HCT116 (cell line): ENCODE measurements around the gene TPRG1L. TPM values are rescaled to one million over a fixed set of nuclear protein-coding genes. Genes with fewer than 3 reads are reported as not detected.

ENCODE experiments used
- ATAC-seq: fragments of 200-7000 bp; cut with Tn5 transposase; 2 replicates; pipeline ENCODE4 v1.9.1; 2020; ENCODE audit warnings: mild to moderate bottlenecking, moderate library complexity
- BruUV-seq: library from RNA; stranded (reverse); fragments of 400-500 nt; replicated peaks from 2 replicates; lab custom pipeline; 2021; lab: Mats Ljungman, UMichigan
- CTCF ChIA-PET: fragments of 300-600 bp; sonication (Branson Sonifier 250); formaldehyde crosslinking; loops from one replicate; lab custom pipeline; 2021; ENCODE audit warnings: antibody characterized with exemption; lab: Charles Lee
- POLR2A ChIA-PET: fragments of 300-600, 350-600 bp; sonication (Branson Sonifier 250); formaldehyde crosslinking; loops from one replicate; lab custom pipeline; 2021; ENCODE audit warnings: antibody characterized with exemption; lab: Charles Lee
- RAD21 ChIA-PET, 2 experiments: fragments of 300-600 bp; sonication (Branson Sonifier 250); formaldehyde crosslinking; loops; one replicate each; lab custom pipeline; 2023; ENCODE audit warnings: low total read pairs in 2 of 2; ENCODE audit not compliant: uncharacterized antibody in 2 of 2, unreplicated experiment in 2 of 2, low non-redundant PET in 1 of 2; lab: Charles Lee
- DNase-seq: peaks from one replicate; pipeline ENCODE4 v3.0.0-alpha.2; 2010; ENCODE audit warnings: low read depth, low spot score
- H2AFZ ChIP-seq: fragments of 200-600 bp; shearing (Covaris generic), sonication (generic); 2 replicates; pipeline ENCODE4 v1.6.1; 2017; ENCODE audit warnings: low read depth, mixed run types, mixed read lengths, antibody characterized with exemption, low read length; ENCODE audit not compliant: poor library complexity, severe bottlenecking
- H3K27ac ChIP-seq: 2 replicates; pipeline ENCODE4 v1.5.1; 2012; ENCODE audit warnings: low read depth, low read length
- H3K27me3 ChIP-seq: fragments of 200-600 bp; sonication (generic); 2 replicates; pipeline ENCODE4 v1.6.1; 2016; ENCODE audit warnings: mixed run types, low read length, mixed read lengths; ENCODE audit not compliant: insufficient read depth
- H3K36me3 ChIP-seq, 2 experiments: fragments of 200-500 bp in 1 of 2; fragments of 200-600 bp in 1 of 2; sonication (Bioruptor generic) in 1 of 2; sonication (generic) in 1 of 2; 2 replicates each; pipeline versions ENCODE4 v1.5.1 to v1.6.1; 2014 to 2016; ENCODE audit warnings: low read length in 2 of 2, inconsistent platforms in 1 of 2, mixed read lengths in 1 of 2, mixed run types in 1 of 2; ENCODE audit not compliant: insufficient read depth in 2 of 2, control insufficient read depth in 1 of 2
- H3K4me1 ChIP-seq, 2 experiments: fragments of 200-600 bp in 1 of 2; sonication (generic) in 1 of 2; 2 replicates each; pipeline versions ENCODE4 v1.5.1 to v1.6.1; 2012 to 2017; ENCODE audit warnings: low read length in 2 of 2, inconsistent platforms in 1 of 2, mild to moderate bottlenecking in 1 of 2, mixed read lengths in 1 of 2, mixed run types in 1 of 2, moderate library complexity in 1 of 2; ENCODE audit not compliant: insufficient read depth in 2 of 2, control insufficient read depth in 1 of 2
- H3K4me2 ChIP-seq: fragments of 200-600 bp; sonication (generic); 2 replicates; pipeline ENCODE4 v1.6.1; 2017; ENCODE audit warnings: mixed run types, low read length, mixed read lengths
- H3K4me3 ChIP-seq, 2 experiments: fragments of 200-600 bp in 1 of 2; sonication (generic) in 1 of 2; replicated peaks in 1 of 2; 2 replicates each; pipeline ENCODE4 v1.5.1; 2011 to 2016; ENCODE audit warnings: low read length in 2 of 2, control low read depth in 1 of 2, low read depth in 1 of 2, mild to moderate bottlenecking in 1 of 2, mixed read lengths in 1 of 2, mixed run types in 1 of 2
- H3K79me2 ChIP-seq: fragments of 200-600 bp; sonication (generic); 2 replicates; pipeline ENCODE4 v1.6.1; 2017; ENCODE audit warnings: mild to moderate bottlenecking, mixed run types, low read length, moderate library complexity, mixed read lengths; ENCODE audit not compliant: insufficient read depth
- H3K9ac ChIP-seq: fragments of 200-600 bp; sonication (generic); 2 replicates; pipeline ENCODE4 v1.6.1; 2016; ENCODE audit warnings: low read length, mixed read lengths
- H3K9me2 ChIP-seq: fragments of 200-600 bp; sonication (generic), shearing (Covaris generic); 2 replicates; pipeline ENCODE4 v1.6.1; 2017; ENCODE audit warnings: mixed run types, mild to moderate bottlenecking, moderate library complexity; ENCODE audit not compliant: insufficient read depth
- H3K9me3 ChIP-seq, 2 experiments: fragments of 200-500 bp in 1 of 2; fragments of 200-600 bp in 1 of 2; sonication (Bioruptor generic) in 1 of 2; sonication (generic) in 1 of 2; 2 replicates each; pipeline ENCODE4 v1.6.1; 2014 to 2017; ENCODE audit warnings: low read length in 2 of 2, mixed read lengths in 2 of 2, inconsistent platforms in 1 of 2, low read depth in 1 of 2, mild to moderate bottlenecking in 1 of 2, mixed run types in 1 of 2, moderate library complexity in 1 of 2; ENCODE audit not compliant: control insufficient read depth in 1 of 2, insufficient read depth in 1 of 2
- H4K20me1 ChIP-seq: fragments of 200-600 bp; sonication (generic), shearing (Covaris generic); 2 replicates; pipeline ENCODE4 v1.6.1; 2017; ENCODE audit warnings: mixed run types, mild to moderate bottlenecking, moderate library complexity; ENCODE audit not compliant: insufficient read depth
- EZH2phosphoT487 ChIP-seq: fragments of 200-600 bp; IDR thresholded peaks from 2 replicates; pipeline ENCODE4 v1.6.1; 2018; ENCODE audit warnings: antibody characterized with exemption, borderline replicate concordance
- FOSL1 ChIP-seq: IDR thresholded peaks from 2 replicates; pipeline ENCODE4 v1.6.1; 2012; ENCODE audit warnings: low read depth
- JUND ChIP-seq: IDR thresholded peaks from 2 replicates; pipeline ENCODE4 v1.6.1; 2012
- POLR2A ChIP-seq: IDR thresholded peaks from 2 replicates; pipeline ENCODE4 v1.7.0; 2011; ENCODE audit warnings: borderline replicate concordance; ENCODE audit not compliant: insufficient read depth, insufficient read length; ENCODE audit errors: extremely low read depth
- POLR2AphosphoS5 ChIP-seq: IDR thresholded peaks from 2 replicates; pipeline ENCODE4 v1.6.1; 2011; ENCODE audit warnings: mild to moderate bottlenecking, low read depth, low read length, moderate library complexity
- SIN3A ChIP-seq: IDR thresholded peaks from 2 replicates; pipeline ENCODE4 v1.6.1; 2012; ENCODE audit warnings: low read depth
- SP1 ChIP-seq: IDR thresholded peaks from 2 replicates; pipeline ENCODE4 v1.6.1; 2012; ENCODE audit warnings: low read depth
- SRF ChIP-seq: IDR thresholded peaks from 2 replicates; pipeline ENCODE4 v1.6.1; 2012; ENCODE audit warnings: low read depth
- TCF7L2 ChIP-seq: IDR thresholded peaks from 2 replicates; pipeline ENCODE4 v1.7.0; 2011; ENCODE audit warnings: borderline replicate concordance, inconsistent platforms; ENCODE audit not compliant: insufficient read depth, insufficient read length; ENCODE audit errors: extremely low read depth
- YY1 ChIP-seq: IDR thresholded peaks from 2 replicates; pipeline ENCODE4 v1.6.1; 2011; ENCODE audit warnings: low read length, low read depth, moderate library complexity, mild to moderate bottlenecking; ENCODE audit not compliant: insufficient replicate concordance; ENCODE audit errors: extremely low read depth
- ZNF274 ChIP-seq: fragments of 200-500 bp; sonication (Bioruptor generic); IDR thresholded peaks from 2 replicates; pipeline ENCODE4 v1.6.1; 2014; ENCODE audit warnings: mild to moderate bottlenecking, low read depth, low read length, inconsistent platforms
- intact Hi-C: fragments of 100-400 bp; cut with micrococcal nuclease; formaldehyde crosslinking; loops from 2 replicates; pipeline ENCODE4 v1.10.0; 2022
- total RNA-seq: library from RNA; stranded (reverse); gene quantifications from one replicate; pipeline ENCODE4 v1.2.1, GENCODE V29; 2021; ENCODE audit not compliant: unreplicated experiment
- TF ChIP-seq, protein P1 (sequence below), 3 experiments: fragments of 200-600 bp in 1 of 3; sonication (generic) in 1 of 3; IDR thresholded peaks in 2 of 3; conservative IDR thresholded peaks in 1 of 3; 2 replicates each; pipeline ENCODE4 v1.5.1; 2012 to 2017; ENCODE audit warnings: low read depth in 2 of 3, low read length in 2 of 3, antibody characterized with exemption in 1 of 3, borderline replicate concordance in 1 of 3, control low read depth in 1 of 3, mild to moderate bottlenecking in 1 of 3, mixed read lengths in 1 of 3, mixed run types in 1 of 3, moderate library complexity in 1 of 3; ENCODE audit not compliant: insufficient read depth in 1 of 3
- TF ChIP-seq, protein P2 (sequence below): IDR thresholded peaks from 2 replicates; pipeline ENCODE4 v1.6.1; 2012
- TF ChIP-seq, protein P3 (sequence below): IDR thresholded peaks from 2 replicates; pipeline ENCODE4 v1.6.1; 2011; ENCODE audit warnings: mild to moderate bottlenecking, low read length, moderate library complexity; ENCODE audit not compliant: insufficient replicate concordance; ENCODE audit errors: extremely low read depth

TPRG1L gene
- total RNA-seq, 1 experiment from 2014 or later, result 25.6 TPM

DNA sequence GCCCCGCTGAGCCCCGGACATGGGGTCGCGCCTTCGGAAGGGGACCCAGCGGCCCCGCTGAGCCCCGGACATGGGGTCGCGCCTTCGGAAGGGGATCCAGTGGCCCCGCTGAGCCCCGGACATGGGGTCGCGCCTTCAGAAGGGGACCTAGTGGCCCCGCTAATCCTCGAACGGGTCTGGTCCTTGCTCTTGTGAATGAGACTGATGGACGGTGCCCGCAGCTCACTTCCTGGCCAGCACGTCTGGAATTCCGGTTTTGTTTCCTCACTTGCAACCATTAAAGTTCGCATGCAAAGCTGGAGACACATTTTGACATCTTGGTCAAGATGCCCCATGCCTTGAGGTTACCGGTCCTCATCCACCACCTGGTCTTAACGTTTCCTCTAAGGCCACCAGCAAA lies 19.5 kb downstream of the TPRG1L start:
- H3K4me3 ChIP-seq, result no peak overlapping the region
- H3K27me3 ChIP-seq, result no peaks in the 10 kb centered on the region
- RAD21 ChIA-PET, result no interaction called here
- peaks cover 20% of the 10 kb centered on the region for H3K79me2 ChIP-seq
- H3K4me1 ChIP-seq, result peaks cover 4 to 6% of the 10 kb centered on the region in 2 experiments; a peak in 3 of 4 replicates
- H3K9me3 ChIP-seq, result no peaks in the 10 kb centered on the region
- ATAC-seq (no peak), DNase-seq (no peak)
- no TSS peak for BruUV-seq
- H3K36me3 ChIP-seq, result peaks cover 19 to 20% of the 10 kb centered on the region in 2 experiments; a peak in 3 of 4 replicates
- POLR2A ChIA-PET, result no interaction called here
- H3K4me2 ChIP-seq, result no peak overlapping the region
- CTCF ChIA-PET, result no interaction called here
- intact Hi-C loops, result no loop called here
- no peak overlapping the region for H3K9ac ChIP-seq
- H4K20me1 ChIP-seq, result no peaks in the 10 kb centered on the region
- H3K27ac ChIP-seq, result no peak overlapping the region
- no peaks in the 10 kb centered on the region for H3K9me2 ChIP-seq
- TF ChIP-seq YY1 (no peak), POLR2AphosphoS5 (no peak), SRF (no peak)
- H2AFZ ChIP-seq, result no peak overlapping the region

DNA sequence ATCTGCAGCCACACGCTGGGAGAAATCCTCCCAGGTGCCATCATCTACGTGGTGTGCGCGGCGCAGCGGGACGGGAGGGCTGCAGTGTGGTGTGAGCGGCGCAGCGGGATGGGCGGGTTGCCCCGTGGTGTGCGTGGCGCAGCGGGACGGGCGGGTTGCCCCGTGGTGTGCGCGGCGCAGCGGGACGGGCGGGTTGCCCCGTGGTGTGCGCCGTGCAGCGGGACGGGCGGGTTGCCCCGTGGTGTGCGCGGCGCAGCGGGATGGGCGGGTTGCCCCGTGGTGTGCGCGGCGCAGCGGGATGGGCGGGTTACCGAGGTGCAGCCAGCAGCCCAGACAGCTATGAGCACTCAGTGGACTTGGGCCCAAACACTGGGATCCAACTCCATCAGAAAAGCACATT lies 20.4 kb downstream of the TPRG1L start:
- Histone ChIP-seq H3K79me2 (peaks cover 26% of the 10 kb centered on the region), H3K4me1 (peaks cover 4 to 9% of the 10 kb centered on the region in 2 experiments; a peak in 3 of 4 replicates), H3K27me3 (no peaks in the 10 kb centered on the region), H3K27ac (no peak overlapping the region), H3K9me3 (no peaks in the 10 kb centered on the region), H2AFZ (no peak overlapping the region), H4K20me1 (no peaks in the 10 kb centered on the region), H3K4me3 (no peak overlapping the region), H3K36me3 (peaks cover 16 to 19% of the 10 kb centered on the region in 2 experiments; a peak in 3 of 4 replicates), H3K9ac (no peak overlapping the region), H3K9me2 (no peaks in the 10 kb centered on the region), H3K4me2 (no peak overlapping the region)
- TF ChIP-seq, protein P1, sequence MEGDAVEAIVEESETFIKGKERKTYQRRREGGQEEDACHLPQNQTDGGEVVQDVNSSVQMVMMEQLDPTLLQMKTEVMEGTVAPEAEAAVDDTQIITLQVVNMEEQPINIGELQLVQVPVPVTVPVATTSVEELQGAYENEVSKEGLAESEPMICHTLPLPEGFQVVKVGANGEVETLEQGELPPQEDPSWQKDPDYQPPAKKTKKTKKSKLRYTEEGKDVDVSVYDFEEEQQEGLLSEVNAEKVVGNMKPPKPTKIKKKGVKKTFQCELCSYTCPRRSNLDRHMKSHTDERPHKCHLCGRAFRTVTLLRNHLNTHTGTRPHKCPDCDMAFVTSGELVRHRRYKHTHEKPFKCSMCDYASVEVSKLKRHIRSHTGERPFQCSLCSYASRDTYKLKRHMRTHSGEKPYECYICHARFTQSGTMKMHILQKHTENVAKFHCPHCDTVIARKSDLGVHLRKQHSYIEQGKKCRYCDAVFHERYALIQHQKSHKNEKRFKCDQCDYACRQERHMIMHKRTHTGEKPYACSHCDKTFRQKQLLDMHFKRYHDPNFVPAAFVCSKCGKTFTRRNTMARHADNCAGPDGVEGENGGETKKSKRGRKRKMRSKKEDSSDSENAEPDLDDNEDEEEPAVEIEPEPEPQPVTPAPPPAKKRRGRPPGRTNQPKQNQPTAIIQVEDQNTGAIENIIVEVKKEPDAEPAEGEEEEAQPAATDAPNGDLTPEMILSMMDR (IDR thresholded peaks at IDR 0.05 in 2 of 3, conservative IDR thresholded peaks at IDR 0.05 in 1 of 3; ENCODE audit: borderline replicate concordance in 1 of 3, insufficient read depth in 1 of 3, low read depth in 2 of 3, low read length in 2 of 3), result no peak
- TF ChIP-seq ZNF274 (no peak), JUND (no peak), POLR2A (no peak), SIN3A (no peak), TCF7L2 (no peak), FOSL1 (no peak), SP1 (no peak), EZH2phosphoT487 (no peak), SRF (no peak)
- TF ChIP-seq, protein P2, sequence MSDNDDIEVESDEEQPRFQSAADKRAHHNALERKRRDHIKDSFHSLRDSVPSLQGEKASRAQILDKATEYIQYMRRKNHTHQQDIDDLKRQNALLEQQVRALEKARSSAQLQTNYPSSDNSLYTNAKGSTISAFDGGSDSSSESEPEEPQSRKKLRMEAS, result no peak
- TF ChIP-seq, protein P3, sequence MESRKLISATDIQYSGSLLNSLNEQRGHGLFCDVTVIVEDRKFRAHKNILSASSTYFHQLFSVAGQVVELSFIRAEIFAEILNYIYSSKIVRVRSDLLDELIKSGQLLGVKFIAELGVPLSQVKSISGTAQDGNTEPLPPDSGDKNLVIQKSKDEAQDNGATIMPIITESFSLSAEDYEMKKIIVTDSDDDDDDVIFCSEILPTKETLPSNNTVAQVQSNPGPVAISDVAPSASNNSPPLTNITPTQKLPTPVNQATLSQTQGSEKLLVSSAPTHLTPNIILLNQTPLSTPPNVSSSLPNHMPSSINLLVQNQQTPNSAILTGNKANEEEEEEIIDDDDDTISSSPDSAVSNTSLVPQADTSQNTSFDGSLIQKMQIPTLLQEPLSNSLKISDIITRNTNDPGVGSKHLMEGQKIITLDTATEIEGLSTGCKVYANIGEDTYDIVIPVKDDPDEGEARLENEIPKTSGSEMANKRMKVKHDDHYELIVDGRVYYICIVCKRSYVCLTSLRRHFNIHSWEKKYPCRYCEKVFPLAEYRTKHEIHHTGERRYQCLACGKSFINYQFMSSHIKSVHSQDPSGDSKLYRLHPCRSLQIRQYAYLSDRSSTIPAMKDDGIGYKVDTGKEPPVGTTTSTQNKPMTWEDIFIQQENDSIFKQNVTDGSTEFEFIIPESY, result no peak
- ChIA-PET RAD21 (no interaction called here), CTCF (no interaction called here), POLR2A (no interaction called here)
- no TSS peak for BruUV-seq
- intact Hi-C loops, result no loop called here
- ATAC-seq (no peak), DNase-seq (no peak)
